ENCODE data around the gene TBCD.

- TF ChIP-seq CTCF (IDR thresholded peaks at IDR 0.05; ENCODE audit: low read depth, low read length) (no peak), EZH2phosphoT487 (IDR thresholded peaks at IDR 0.05; ENCODE audit: low read depth) (no peak)
These were observed 213.5 kb downstream of the TBCD start for GRCh38 chr17:82965371-82965770.

All from OCI-LY3 (cell line).